ENCODE data around the gene KLHL8. TPM values are rescaled to one million over a fixed set of nuclear protein-coding genes. Genes with fewer than 3 reads are reported as not detected.
"Not testable (repeated sequence)": the region's sequence is repeated elsewhere in the genome, so short reads cannot be mapped to it uniquely, and the experiment has no call there.

Gene KLHL8
- polyA plus RNA-seq, 3 donors = 2.9 to 8.8 (median 5.7) TPM

DNA sequence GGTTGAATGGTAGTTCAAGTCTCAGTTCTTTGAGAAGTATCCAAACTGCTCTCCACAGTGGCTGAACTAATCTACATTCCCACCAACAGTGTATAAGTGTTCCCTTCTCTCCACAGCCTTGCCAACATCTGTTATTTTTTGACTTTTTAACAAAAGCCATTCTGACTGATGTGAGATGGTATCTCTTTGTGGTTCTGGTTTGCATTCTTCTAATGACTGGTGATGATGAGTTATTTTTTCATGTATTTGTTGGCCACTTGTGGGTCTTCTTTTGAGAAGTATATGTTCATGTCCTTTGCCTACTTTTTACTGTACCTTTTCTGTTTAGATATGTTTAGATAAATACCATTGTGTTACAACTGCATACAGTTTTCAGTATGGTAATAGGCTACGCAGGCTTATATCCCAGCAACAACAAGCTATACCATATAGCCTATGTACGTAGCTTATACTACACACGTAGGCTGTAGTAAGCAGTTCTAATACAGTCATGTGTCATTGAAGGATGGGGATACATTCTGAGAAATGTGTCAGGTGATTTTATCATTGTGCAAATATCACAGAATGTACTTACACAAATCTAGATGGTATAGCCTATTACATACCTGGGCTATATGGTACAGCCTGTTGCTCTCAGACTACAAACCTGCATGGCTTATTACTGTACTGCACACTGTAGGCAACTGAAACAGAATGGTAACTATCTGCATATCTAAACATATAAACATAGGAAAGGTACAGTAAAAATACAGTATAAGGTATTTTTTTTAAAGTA lies 28.1 kb downstream of the KLHL8 start:
- no peak overlapping the region for H3K27ac ChIP-seq (ENCODE audit: low read depth, low read length)
- WGBS, 3 donors = 92 to 100% (median 95%) methylated on average over 3 of the region's 3 CpGs

DNA sequence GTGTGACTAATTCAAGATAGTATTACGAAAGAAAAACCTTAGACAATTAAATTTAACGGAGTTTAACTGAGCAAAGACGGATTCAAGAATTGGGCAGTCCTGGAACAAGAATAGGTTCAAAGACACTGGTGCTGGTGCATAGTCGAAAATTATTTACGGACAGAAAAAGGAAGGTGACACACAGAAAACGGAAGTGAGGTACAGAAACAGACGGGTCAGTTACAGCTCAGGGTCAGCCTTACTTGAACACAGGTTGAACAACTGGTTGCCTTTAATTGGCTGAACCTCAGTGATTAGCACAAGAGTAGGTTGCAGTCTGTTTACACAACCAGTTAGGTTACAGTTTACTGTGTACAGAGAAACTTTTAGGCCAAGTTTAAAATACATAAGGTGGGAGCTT lies 31.5 kb downstream of the KLHL8 start:
- no peak overlapping the region for H3K27ac ChIP-seq (ENCODE audit: low read depth, low read length)
- 93 to 95% (median 94%) methylated on average over 7 of the region's 7 CpGs for WGBS, 3 donors

DNA sequence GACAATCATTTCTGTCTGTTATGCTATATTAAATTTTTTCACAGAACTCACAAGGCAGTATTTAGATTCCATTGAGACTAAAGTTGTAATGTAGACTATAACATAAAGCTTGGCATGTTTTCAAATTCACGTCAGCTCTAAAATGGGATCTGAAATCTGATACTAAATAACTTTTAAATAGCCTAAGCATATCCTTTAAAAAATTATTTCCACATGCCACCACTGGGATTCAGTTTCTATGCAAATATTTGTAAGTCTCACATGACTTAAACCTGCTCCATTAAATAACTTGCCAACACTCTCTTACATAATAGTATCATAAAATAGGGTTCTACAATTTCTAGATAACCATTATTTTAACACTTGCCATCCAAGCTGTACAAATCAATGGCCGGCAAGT lies 32.4 kb downstream of the KLHL8 start:
- WGBS, 3 donors = 55 to 73% (median 62%) methylated on average over 2 of the region's 2 CpGs
- no peak overlapping the region for H3K27ac ChIP-seq (ENCODE audit: low read depth, low read length)

DNA sequence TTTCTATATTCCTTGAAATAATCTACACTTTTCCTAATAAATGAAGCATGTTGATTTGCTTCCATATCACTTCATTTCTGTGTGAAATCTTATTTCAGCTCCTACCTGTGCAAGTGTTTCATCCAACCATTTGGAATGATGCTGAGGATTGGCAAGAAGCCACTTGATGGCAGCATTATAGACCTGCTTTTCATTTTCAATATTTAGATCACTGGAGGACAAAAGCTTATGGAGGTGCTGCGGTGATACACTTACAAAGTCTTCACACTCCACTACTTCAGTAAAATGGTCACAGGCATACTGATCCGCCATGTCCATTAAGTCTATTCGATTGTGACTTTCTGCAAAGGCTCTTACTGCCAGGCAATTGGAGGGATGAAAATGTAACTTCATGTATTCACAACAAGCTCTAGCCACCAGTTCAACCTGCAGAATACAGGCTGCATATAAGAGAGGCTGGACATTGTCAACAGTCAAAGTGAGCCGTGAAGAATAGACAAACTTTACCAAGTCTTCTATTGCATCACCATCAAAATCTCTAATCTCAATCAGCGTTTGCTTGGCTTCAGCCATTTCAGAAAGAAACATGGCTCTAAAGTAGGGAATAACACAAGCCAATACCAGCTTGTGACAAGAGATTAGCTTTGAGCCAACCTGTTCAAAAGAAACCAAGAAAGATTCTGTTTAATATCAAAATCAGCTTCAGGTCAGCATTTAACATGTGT lies 35.1 kb downstream of the KLHL8 start:
- WGBS, 3 donors = 90 to 95% (median 92%) methylated on average over 5 of the region's 5 CpGs

DNA sequence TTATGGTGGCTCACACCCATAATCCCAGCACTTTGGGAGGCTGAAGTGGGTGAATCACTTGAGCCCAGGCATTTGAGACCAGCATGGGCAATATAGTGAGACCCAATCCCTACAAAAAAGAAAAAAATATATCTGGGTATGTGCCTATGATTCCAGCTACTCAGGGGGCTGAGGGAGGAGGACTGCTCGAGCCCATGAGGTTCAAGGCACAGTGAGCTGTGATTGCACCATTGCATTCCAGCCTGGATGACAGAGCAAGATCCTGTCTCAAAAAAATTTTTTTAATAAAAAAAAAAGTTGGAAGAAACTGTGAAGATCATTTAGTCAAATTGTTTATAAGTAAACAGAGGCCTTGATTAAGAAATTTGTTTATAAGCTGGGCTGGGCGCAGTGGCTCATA lies 39.7 kb downstream of the KLHL8 start:
- 87 to 93% (median 90%) methylated on average over 2 of the region's 2 CpGs for WGBS, 3 donors
- H3K27ac ChIP-seq (ENCODE audit: low read depth, low read length) = no peak overlapping the region

More for the DNA sequence above, 35.1 kb downstream of the KLHL8 start:
- no peak overlapping the region for H3K27ac ChIP-seq (ENCODE audit: low read depth, low read length)

DNA sequence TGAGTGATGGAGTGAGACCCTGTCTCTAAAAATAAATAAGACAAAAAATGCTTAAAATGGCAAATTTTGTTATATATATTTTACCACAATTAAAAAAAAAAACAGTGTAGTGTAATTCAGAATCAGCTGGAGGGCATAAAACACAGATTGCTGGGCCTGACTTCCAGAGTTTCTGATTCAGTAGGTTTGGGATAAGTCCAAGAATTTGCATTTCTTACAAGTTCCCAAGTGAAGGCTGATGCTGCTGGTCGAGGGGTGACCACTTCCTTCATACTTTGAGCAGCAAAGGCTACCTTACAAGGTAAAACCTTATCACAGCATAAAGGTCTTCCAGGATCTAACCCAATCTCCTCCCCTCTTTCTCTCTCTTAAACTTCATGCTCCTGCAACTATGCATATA lies 40.7 kb downstream of the KLHL8 start:
- H3K27ac ChIP-seq (ENCODE audit: low read depth, low read length) = no peak overlapping the region
- WGBS, 3 donors = 56 to 78% (median 63%) methylated on average over 1 of the region's 1 CpG

DNA sequence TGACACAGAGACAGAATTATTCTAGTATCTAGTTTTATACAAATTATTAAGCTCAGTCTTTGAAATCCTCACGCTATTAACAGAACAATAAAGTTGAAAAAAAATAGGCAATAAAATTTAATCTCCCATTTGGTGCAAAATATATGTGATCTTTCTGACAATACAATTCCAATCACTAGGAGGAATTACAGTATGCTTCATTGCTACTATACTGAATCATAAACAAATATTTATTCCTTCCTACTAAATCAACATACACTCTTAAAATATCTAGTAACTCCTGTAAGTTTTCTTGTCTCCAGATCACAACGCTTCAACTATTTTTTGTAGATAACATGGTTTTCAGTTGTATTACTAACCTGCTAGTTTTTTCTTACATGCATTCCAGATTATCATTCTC lies 45.7 kb downstream of the KLHL8 start:
- WGBS, 3 donors = 70 to 99% (median 95%) methylated on average over 2 of the region's 2 CpGs
- no peak overlapping the region for H3K27ac ChIP-seq (ENCODE audit: low read depth, low read length)

DNA sequence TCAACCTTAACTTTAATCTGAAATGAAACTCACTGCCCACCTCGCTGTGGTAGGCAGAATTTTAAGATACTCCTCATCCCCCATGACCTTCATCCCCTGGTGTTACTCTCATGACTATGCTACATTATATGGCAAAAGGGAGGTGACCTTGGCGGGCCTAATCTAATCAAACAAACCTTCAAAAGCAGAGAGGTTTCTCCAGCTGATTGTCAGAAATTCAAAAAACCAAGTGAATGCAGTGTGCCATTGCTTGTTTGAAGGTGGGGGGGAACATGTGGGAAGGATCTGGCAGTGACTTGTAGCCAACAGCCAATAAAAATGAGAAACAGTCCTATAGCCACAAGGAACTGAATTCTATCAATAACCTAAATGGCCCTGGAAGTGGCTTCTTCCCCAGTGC lies 48.5 kb downstream of the KLHL8 start:
- WGBS, 3 donors = 82 to 98% (median 98%) methylated on average over 2 of the region's 2 CpGs

DNA sequence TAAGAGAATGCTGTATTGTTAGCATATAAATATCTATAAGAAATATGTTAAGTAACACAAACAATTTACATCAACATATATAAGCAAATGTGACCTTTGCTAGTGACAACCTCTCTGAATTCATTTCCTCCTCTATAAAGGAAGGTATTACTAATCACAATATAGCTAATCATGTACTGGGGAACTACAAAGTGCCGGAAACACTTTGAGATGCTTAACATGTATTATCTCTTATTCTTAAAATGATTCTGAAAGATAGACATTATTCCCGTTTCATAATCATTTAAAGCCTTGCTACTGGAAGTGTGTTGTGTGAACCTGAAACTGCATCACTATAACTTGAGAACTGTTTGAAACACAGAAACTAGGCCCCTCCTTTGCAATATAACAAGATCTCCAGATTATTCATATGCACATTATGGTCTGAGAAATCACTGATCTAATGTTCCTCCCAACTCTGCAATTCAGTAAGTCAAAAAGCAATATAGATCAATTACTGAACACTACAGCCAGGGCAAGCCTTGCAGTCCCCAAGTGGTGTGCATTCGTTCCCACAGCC lies 54.0 kb downstream of the KLHL8 start:
- 91 to 97% (median 92%) methylated on average over 3 of the region's 3 CpGs for WGBS, 3 donors

More for the DNA sequence above, 48.5 kb downstream of the KLHL8 start:
- H3K27ac ChIP-seq (ENCODE audit: low read depth, low read length) = no peak overlapping the region

DNA sequence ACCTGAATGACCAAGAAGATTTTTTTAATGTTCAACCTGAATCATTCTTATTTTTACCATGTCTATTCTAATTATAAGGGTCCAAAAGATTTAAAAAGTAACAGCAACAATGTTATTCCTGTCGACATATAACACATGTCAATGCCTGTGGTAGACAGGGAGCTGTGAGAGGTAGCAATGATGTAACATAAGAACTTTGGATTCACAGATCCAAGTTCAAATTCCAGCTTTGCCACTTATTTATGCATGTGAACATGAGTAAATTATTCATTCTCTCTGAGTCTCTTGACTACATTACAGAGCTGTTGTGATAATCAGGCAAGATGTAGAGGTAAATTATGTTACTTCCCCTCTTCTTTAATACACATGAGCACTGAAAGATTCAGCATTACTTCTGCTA lies 54.5 kb downstream of the KLHL8 start:
- no peak overlapping the region for H3K27ac ChIP-seq (ENCODE audit: low read depth, low read length)
- WGBS, 3 donors = 95 to 100% (median 98%) methylated on average over 1 of the region's 1 CpG

More for the DNA sequence above, 54.0 kb downstream of the KLHL8 start:
- H3K27ac ChIP-seq (ENCODE audit: low read depth, low read length) = no peak overlapping the region

DNA sequence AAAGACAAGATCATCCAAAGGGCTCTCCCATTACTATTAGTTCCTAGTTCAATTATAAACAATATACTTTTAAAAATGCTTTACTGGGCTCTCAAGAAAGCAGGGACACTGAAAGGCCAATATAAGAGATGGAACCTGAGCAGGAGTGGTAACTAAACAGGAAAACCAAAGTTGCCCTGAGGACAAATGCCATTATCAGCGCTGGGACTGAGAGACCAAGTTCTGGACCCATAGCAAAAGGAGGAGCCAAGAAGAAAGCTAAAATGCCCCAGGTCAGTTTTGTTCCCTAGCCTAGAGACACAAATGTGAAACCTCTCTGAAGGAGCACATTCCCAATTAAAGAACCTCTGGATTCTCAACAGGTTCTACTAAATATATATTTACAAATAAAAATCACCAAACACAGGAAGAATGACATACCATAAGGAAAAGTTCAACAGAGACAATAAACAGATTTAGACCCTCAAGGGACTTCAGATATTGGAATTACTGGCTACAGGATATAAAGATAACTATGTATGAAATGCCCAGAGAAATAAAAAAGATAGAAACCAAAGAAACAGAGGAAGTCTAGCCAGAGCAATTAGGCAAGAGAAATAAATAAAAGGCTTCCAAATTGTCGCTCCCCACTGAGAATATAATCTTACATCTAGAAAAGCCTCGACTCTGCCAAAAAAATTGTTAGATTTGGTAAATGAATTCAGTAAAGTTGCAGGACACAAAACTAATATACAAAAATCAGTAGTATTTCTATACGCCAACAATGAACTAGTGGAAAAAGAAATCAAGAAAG lies 67.1 kb downstream of the KLHL8 start:
- no peak overlapping the region for H3K27ac ChIP-seq (ENCODE audit: low read depth, low read length)
- WGBS, 3 donors = 67 to 83% (median 79%) methylated on average over 4 of the region's 4 CpGs

DNA sequence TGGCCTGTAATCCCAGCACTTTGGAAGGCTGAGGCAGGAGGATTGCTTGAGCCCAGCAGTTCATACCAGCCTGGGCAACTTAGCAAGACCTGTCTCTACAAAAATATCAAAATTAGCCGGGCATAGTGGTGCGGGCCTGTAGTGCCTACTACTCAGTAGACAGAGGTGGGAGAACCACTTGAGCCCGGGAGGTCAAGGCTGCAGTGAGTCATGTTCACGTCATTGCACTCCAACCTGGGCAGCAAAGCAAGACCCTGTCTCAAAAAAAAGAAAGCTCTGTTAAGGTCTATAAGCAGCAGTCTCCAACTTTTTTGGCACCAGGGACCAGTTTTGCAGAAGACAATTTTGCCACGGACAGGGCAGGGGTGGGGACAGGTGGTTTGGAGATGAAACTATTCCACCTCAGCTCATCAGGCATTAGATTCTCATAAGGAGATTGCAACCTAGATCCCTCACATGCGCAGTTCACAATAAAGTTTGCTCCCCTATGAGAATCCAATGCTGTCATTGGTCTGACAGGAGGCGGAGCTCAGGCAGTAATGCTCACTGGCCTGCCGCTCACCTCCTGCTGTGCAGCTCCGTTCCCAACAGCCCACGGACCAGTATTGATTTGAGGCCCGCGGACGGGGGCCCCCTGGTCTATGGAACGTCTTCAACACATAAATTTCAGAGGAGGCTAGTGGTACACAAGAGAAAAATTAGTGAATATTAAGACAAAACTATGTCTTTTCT lies 67.9 kb downstream of the KLHL8 start:
- 54 to 88% (median 84%) methylated on average over 14 of the region's 14 CpGs for WGBS, 3 donors
- no peak overlapping the region for H3K27ac ChIP-seq (ENCODE audit: low read depth, low read length)

DNA sequence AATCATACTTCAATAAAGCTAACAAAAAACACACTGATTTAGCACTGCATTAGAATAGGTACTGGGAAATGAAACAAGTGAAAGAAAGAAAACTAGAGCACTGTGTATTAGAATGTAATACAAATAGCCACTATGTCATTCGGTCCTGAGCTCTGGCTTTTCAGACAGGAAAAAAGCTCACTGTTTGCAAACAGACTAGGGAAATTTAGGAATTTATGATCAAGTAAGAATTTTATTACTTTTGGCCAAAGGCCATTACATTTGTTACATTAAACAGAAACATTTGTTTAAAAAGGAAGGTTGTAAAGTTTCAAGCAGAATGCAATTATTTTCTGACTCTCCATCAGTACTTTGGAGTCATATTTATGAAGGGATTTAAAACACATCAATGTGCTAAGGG lies 68.7 kb downstream of the KLHL8 start:
- H3K27ac ChIP-seq (ENCODE audit: low read depth, low read length) = no peak overlapping the region
- 48 to 78% (median 71%) methylated on average over 1 of the region's 1 CpG for WGBS, 3 donors

DNA sequence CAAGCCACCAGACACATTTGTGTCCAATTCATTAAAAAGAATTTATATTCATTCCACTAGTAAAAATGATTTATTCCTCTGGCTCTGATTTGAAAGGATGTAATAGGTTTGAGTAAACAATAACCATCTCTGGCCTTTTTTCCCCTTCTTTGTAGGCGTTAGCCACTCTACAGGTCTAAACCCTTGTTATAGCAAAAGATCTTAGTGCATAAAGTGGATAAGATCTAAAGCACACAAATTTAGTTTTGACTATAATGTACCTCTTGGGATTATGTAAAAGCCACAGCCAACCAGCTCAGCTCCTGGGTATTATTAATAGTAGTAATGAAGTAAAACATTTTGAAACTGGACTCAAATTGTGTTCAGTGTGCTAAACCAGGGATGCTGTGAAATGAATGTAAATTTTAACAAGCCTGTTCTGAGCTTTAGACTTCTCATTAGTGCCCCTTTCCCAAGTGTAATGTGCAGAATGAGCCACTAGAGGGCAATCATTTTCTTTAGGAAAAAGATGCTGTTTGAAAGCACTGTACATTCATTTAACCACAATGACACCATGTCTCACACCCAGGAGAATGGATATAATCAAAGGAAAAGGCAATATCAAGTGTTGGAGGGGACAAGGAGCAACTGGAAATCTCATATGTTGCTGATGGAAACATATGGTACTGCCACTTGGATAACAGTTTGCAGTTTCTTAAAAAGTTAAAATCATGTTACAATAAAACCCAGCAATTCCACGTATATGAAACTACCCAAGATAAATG lies 69.7 kb downstream of the KLHL8 start:
- WGBS, 3 donors = 34 to 48% (median 41%) methylated on average over 2 of the region's 2 CpGs

DNA sequence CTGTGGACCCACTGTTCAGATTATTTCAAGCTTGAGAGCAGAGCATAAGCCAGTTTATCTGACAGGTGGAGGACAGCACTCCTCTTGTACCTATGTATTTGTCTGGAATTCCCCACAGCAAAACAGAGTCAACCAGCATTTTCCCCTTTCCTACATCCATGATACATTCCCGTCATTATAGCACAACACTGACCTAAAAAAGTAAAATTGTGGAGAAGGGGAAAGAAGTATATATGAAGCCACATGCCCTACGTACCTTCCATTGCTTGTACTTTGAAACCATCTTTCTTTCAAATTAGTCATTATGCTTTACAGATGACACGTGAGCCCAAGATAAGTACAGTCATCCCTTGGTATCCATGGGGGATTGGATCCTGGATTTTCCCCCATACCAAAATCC lies 73.3 kb downstream of the KLHL8 start:
- WGBS, 3 donors = 82 to 92% (median 86%) methylated on average over 3 of the region's 3 CpGs

More for the DNA sequence above, 69.7 kb downstream of the KLHL8 start:
- H3K27ac ChIP-seq (ENCODE audit: low read depth, low read length) = no peak overlapping the region

DNA sequence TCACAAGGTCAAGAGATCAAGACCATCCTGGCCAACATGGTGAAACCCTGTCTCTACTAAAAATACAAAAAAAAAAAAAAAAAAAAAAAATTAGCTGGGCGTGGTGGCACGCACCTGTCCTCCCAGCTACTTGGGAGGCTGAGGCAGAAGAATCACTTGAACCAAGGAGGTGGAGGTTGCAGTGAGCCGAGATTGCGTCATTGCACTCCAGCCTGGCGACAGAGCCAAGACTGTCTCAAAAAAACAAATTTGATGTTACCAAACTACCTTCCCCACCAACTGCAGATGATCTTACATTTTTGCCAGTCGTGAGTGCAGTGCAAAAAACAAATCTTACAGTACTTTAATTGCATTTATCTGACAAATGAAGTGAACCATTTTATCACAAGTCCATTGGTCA lies 74.5 kb downstream of the KLHL8 start:
- not testable (repeated sequence) for H3K27ac ChIP-seq (ENCODE audit: low read depth, low read length)
- 91 to 95% (median 94%) methylated on average over 6 of the region's 6 CpGs for WGBS, 3 donors

More for the DNA sequence above, 73.3 kb downstream of the KLHL8 start:
- H3K27ac ChIP-seq (ENCODE audit: low read depth, low read length) = no peak overlapping the region

DNA sequence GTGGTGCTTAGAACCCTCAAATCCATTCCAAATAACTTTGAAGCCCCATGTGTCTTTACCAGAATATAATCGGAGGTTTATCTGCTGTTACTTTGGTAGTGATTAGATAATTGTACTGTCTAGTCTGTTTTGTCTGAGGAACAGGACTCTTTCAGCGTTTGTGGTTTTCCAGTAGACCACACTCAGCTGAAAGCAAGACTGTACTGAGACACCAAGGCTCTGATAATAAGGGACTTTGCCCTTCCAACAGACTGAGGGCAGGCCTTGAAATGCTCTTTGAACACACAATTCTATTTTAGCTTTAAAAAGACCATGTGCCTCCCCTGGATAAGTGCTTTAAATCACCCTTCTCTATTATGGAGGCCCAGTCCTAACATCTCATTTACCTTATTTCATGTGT lies 76.1 kb downstream of the KLHL8 start:
- 45 to 70% (median 51%) methylated on average over 2 of the region's 2 CpGs for WGBS, 3 donors
- no peak overlapping the region for H3K27ac ChIP-seq (ENCODE audit: low read depth, low read length)
